Tibial artery (tissue), 4 donors: ENCODE data around the gene APBA2.

Source experiments
- DNase-seq, 2 donors: peaks; one replicate each; pipeline ENCODE4 v3.0.0-alpha.2; 2019
- H3K27ac ChIP-seq, 2 donors: fragments of 200-600 bp; sonication (generic) in 1 of 2; 1 replicate in 1 of 2; 2 replicates in 1 of 2; pipeline ENCODE4 v1.5.1; 2018 to 2019; ENCODE audit warnings: mild to moderate bottlenecking in 1 of 2
- H3K27me3 ChIP-seq, 2 donors: fragments of 200-600 bp; sonication (generic) in 1 of 2; one replicate each; pipeline versions ENCODE4 v1.5.1 to v1.6.0; 2016 to 2019
- H3K36me3 ChIP-seq, 3 donors: fragments of 200-600 bp; sonication (generic) in 2 of 3; one replicate each; pipeline ENCODE4 v1.5.1; 2016 to 2019; ENCODE audit warnings: mild to moderate bottlenecking in 2 of 3
- H3K4me1 ChIP-seq, 4 donors: fragments of 200-600 bp; sonication (generic) in 2 of 4; 1 replicate in 3 of 4; 2 replicates in 1 of 4; pipeline ENCODE4 v1.5.1; 2016 to 2019
- H3K4me3 ChIP-seq, 2 donors: fragments of 200-600 bp; sonication (generic) in 1 of 2; 1 replicate in 1 of 2; 2 replicates in 1 of 2; pipeline ENCODE4 v1.5.1; 2018 to 2019; ENCODE audit warnings: mild to moderate bottlenecking in 2 of 2
- H3K9me3 ChIP-seq, 3 donors: fragments of 200-600 bp; sonication (generic) in 1 of 3; one replicate each; pipeline ENCODE4 v1.5.1; 2016 to 2019
- CTCF ChIP-seq, 2 experiments: fragments of 200-600 bp in 1 of 2; fragments of 450-650 bp in 1 of 2; IDR thresholded peaks; one replicate each; pipeline ENCODE4 v1.5.1; 2017 to 2019; ENCODE audit warnings: antibody characterized with exemption in 2 of 2, mild to moderate bottlenecking in 1 of 2, moderate library complexity in 1 of 2
- intact Hi-C: fragments of 100-400 bp; cut with DNase I; formaldehyde crosslinking; loops from one replicate; pipeline ENCODE4 v1.15.0; 2023; ENCODE audit warnings: low total_unique reads

The APBA2 gene

DNA sequence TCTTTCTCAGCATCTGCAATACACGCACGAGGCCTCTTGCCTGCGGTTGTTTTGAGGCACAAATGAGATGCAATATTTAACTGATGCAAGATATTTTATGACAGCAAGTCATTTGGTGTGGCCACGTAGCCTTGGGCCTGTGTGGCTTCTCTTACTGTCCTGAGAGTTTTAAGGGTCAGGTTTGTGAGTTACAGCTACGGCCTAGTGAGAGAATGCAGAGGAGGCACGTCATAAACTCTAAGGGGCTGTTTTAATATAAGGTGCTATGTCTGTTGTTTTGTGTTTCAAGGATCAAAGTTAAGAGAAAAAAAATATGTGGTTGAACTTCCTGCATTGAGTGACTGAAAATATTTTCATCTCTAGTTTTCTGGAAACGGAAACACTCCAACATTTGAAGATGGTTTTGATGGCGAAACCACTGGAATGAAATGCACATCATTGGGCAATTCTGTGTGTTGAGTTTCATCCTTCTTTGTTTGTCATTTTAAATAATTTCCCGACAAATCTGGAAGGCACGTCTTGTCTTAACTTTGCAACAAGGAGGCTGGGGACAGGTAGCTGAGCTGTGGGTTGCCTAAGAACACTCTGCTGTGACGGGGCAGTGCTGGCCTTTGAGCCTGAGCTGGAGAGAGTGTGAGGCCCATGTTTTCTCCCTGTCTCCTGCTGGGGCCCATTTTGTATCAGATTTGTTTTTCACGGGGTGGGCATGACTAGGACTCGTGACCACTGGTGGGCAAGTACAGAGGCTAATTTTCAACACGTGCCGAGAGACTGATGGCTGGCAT lies 5.1 kb downstream of the APBA2 start:
- Histone ChIP-seq H3K27ac (no peak overlapping the region), H3K9me3 (no peaks in the 10 kb centered on the region), H3K27me3 (peaks cover 0 to 18% of the 10 kb centered on the region in 2 donors), H3K4me3 (no peak overlapping the region), H3K4me1 (peaks cover 0 to 12% (median 9%) of the 10 kb centered on the region in 4 donors), H3K36me3 (no peaks in the 10 kb centered on the region)
- intact Hi-C loops = no loop called here
- no peak for TF ChIP-seq CTCF (IDR thresholded peaks at IDR 0.05)
- no peak for DNase-seq

GRCh38 chr15:28891588-28891987 lies 5.8 kb downstream of the APBA2 start:
- TF ChIP-seq CTCF (IDR thresholded peaks at IDR 0.05) = no peak
- intact Hi-C loops = no loop called here

DNA sequence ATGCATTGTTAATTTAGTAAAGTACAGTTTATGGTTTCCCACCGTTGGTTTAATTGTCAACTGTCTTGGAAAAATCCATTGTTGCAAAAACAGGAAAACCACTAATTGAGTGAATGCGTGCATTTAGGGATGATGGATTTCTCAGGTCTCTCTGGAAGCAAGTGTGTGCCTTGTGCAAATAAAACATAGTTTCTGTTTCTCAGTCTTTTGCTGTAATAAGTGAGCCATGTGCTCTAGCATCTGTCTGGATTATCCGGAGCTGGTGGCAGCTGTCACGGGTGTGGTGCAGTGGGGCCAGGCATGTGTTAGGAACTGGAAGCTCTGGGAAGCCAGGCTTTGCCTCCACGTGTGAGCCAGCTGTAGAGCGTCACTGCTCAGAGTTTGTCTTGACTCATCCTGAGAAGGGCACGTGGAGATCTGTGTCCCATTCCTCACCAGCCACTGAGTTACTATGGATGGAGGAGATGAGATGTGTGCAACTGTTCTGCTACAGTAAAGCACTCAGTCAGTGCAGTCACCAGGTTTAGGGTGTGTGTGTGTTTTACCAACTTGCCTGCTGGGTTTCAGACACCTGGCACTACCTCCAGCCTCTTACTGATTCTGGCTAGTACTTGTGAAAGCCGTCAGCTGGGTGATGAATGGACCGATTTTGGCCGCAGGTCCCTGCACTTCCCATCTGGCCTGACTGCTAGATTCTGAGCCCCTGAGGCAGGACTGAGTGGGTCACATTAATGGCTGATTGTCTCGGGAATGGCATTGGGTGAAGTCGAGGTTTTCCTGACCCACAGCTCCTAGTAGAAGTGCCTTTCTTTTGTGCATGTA lies 7.2 kb downstream of the APBA2 start:
- no peaks in the 10 kb centered on the region for H3K27me3 ChIP-seq
- no peak for TF ChIP-seq CTCF (IDR thresholded peaks at IDR 0.05)
- intact Hi-C loops = no loop called here
- no peaks in the 10 kb centered on the region for H3K36me3 ChIP-seq
- H3K4me3 ChIP-seq = no peak overlapping the region
- H3K9me3 ChIP-seq = no peaks in the 10 kb centered on the region
- no peak overlapping the region for H3K27ac ChIP-seq
- no peak for DNase-seq
- H3K4me1 ChIP-seq = no peaks in the 10 kb centered on the region

More at GRCh38 chr15:28891588-28891987, 5.8 kb downstream of the APBA2 start:
- Histone ChIP-seq H3K4me3 (no peak overlapping the region), H3K27ac (no peak overlapping the region), H3K9me3 (no peaks in the 10 kb centered on the region), H3K27me3 (peaks cover 0 to 11% of the 10 kb centered on the region in 2 donors), H3K36me3 (no peaks in the 10 kb centered on the region), H3K4me1 (peaks cover 0 to 6% (median 2%) of the 10 kb centered on the region in 4 donors)
- no peak for DNase-seq

- intact Hi-C loops = no loop called here
- no peak overlapping the region for H3K4me3 ChIP-seq
Measured at GRCh38 chr15:28894631-28895030, 8.9 kb downstream of the APBA2 start.

GRCh38 chr15:28895146-28895545 lies 9.4 kb downstream of the APBA2 start:
- Histone ChIP-seq H3K27ac (no peak overlapping the region), H3K27me3 (no peaks in the 10 kb centered on the region), H3K9me3 (no peaks in the 10 kb centered on the region), H3K36me3 (no peaks in the 10 kb centered on the region), H3K4me1 (no peaks in the 10 kb centered on the region), H3K4me3 (no peak overlapping the region)
- no peak for TF ChIP-seq CTCF (IDR thresholded peaks at IDR 0.05)
- no peak for DNase-seq
- intact Hi-C loops = no loop called here

More at GRCh38 chr15:28894631-28895030, 8.9 kb downstream of the APBA2 start:
- no peaks in the 10 kb centered on the region for H3K27me3 ChIP-seq
- no peaks in the 10 kb centered on the region for H3K9me3 ChIP-seq
- TF ChIP-seq CTCF (IDR thresholded peaks at IDR 0.05) = no peak
- no peaks in the 10 kb centered on the region for H3K36me3 ChIP-seq
- no peak overlapping the region for H3K27ac ChIP-seq
- DNase-seq = no peak
- no peaks in the 10 kb centered on the region for H3K4me1 ChIP-seq
